Measurements from ENCODE around the gene CWC27. TPM values are rescaled to one million over a fixed set of nuclear protein-coding genes. Genes with fewer than 3 reads are reported as not detected.

Gene CWC27
- total RNA-seq, 1 experiment from 2014 or later: 42.7 TPM

- POLR2A ChIA-PET: no interaction called here
- CTCF ChIA-PET: no interaction called here
- Mint-ChIP-seq H3K9me3 (peaks cover 34% of the 10 kb centered on the region), H3K27ac (no peak overlapping the region), H3K36me3 (peaks cover 34% of the 10 kb centered on the region), H3K4me3 (no peak overlapping the region), H3K4me1 (peaks cover 11% of the 10 kb centered on the region), H3K27me3 (ENCODE audit: low read depth) (no peaks in the 10 kb centered on the region)
- ATAC-seq (no peak), DNase-seq (ENCODE audit: low spot score) (no peak)
- no peak for TF ChIP-seq ZNF512 (CRISPR knock-in tag; IDR thresholded peaks at IDR 0.05; ENCODE audit: borderline replicate concordance)
Measured at GRCh38 chr5:64925123-64925522, 156.4 kb downstream of the CWC27 start.

GRCh38 chr5:64929833-64930232 is 161.1 kb downstream of the CWC27 start:
- TF ChIP-seq ATF6 (CRISPR knock-in tag; IDR thresholded peaks at IDR 0.05) (no peak), GTF2I (CRISPR knock-in tag; conservative IDR thresholded peaks at IDR 0.05) (no peak), ZNF416 (CRISPR knock-in tag; IDR thresholded peaks at IDR 0.05) (no peak), ZNF317 (CRISPR knock-in tag; IDR thresholded peaks at IDR 0.05; ENCODE audit: borderline replicate concordance, low read depth) (no peak), ATF3 (CRISPR knock-in tag; conservative IDR thresholded peaks at IDR 0.05) (no peak), ZBTB21 (CRISPR knock-in tag; IDR thresholded peaks at IDR 0.05; ENCODE audit: borderline replicate concordance) (no peak), JAZF1 (CRISPR knock-in tag; IDR thresholded peaks at IDR 0.05) (no peak), MAX (CRISPR knock-in tag; IDR thresholded peaks at IDR 0.05) (no peak)
- Mint-ChIP-seq H3K4me1 (no peaks in the 10 kb centered on the region), H3K9me3 (peaks cover 21% of the 10 kb centered on the region), H3K4me3 (no peak overlapping the region), H3K27ac (no peak overlapping the region), H3K27me3 (ENCODE audit: low read depth) (no peaks in the 10 kb centered on the region), H3K36me3 (peaks cover 13% of the 10 kb centered on the region)
- no peak for ATAC-seq
- ChIA-PET CTCF (no interaction called here), POLR2A (no interaction called here)
- no peak for DNase-seq (ENCODE audit: low spot score)

GRCh38 chr5:64930672-64931318 is 162.1 kb downstream of the CWC27 start:
- CTCF ChIA-PET: no interaction called here
- Mint-ChIP-seq H3K9me3 (peaks cover 26% of the 10 kb centered on the region), H3K27me3 (ENCODE audit: low read depth) (no peaks in the 10 kb centered on the region), H3K4me1 (no peaks in the 10 kb centered on the region), H3K4me3 (no peak overlapping the region), H3K36me3 (peaks cover 13% of the 10 kb centered on the region), H3K27ac (no peak overlapping the region)
- DNase-seq (ENCODE audit: low spot score) (no peak), ATAC-seq (no peak)
- POLR2A ChIA-PET: no interaction called here
- TF ChIP-seq ARID4B (CRISPR knock-in tag; IDR thresholded peaks at IDR 0.05; ENCODE audit: borderline replicate concordance) (no peak), ATF6 (CRISPR knock-in tag; IDR thresholded peaks at IDR 0.05) (no peak), ZSCAN18 (CRISPR knock-in tag; IDR thresholded peaks at IDR 0.05) (no peak), KAT7 (CRISPR knock-in tag; IDR thresholded peaks at IDR 0.05; ENCODE audit: borderline replicate concordance) (no peak), SP1 (CRISPR knock-in tag; conservative IDR thresholded peaks at IDR 0.05) (no peak), ZMAT4 (CRISPR knock-in tag; IDR thresholded peaks at IDR 0.05) (no peak), ZNF317 (CRISPR knock-in tag; IDR thresholded peaks at IDR 0.05; ENCODE audit: borderline replicate concordance, low read depth) (no peak), ELF4 (CRISPR knock-in tag; IDR thresholded peaks at IDR 0.05; ENCODE audit: low read depth) (no peak), PREB (CRISPR knock-in tag; IDR thresholded peaks at IDR 0.05; ENCODE audit: borderline replicate concordance) (no peak)

Measured in WTC11 (cell line).